HG02852 (cell line): ENCODE measurements around the gene ARHGEF6.

Source experiments
- ATAC-seq: cut with Tn5 transposase; IDR thresholded peaks from one replicate; pipeline ENCODE4 v1.9.1; 2021; ENCODE audit warnings: mild to moderate bottlenecking, moderate library complexity; ENCODE audit not compliant: unreplicated experiment

The ARHGEF6 gene

GRCh38 chrX:136747003-136747986, 33.4 kb downstream of the ARHGEF6 start:
- peak; percentile 57 for ATAC-seq

GRCh38 chrX:136745215-136746173, 35.2 kb downstream of the ARHGEF6 start:
- no peak for ATAC-seq

- no peak for ATAC-seq
Observed at GRCh38 chrX:136742721-136743379, 37.9 kb downstream of the ARHGEF6 start.

GRCh38 chrX:136738049-136738729, 42.5 kb downstream of the ARHGEF6 start:
- ATAC-seq: no peak

- ATAC-seq: no peak
Observed at GRCh38 chrX:136736690-136737089, 44.0 kb downstream of the ARHGEF6 start.

- no peak for ATAC-seq
Observed at GRCh38 chrX:136735601-136736000, 45.1 kb downstream of the ARHGEF6 start.

GRCh38 chrX:136733613-136734012, 47.1 kb downstream of the ARHGEF6 start:
- ATAC-seq: no peak

- no peak for ATAC-seq
Observed at GRCh38 chrX:136731798-136732197, 48.9 kb downstream of the ARHGEF6 start.

GRCh38 chrX:136731207-136731782, 49.4 kb downstream of the ARHGEF6 start:
- ATAC-seq: no peak

- ATAC-seq: no peak
Observed at GRCh38 chrX:136728393-136728792, 52.3 kb downstream of the ARHGEF6 start.

- ATAC-seq: no peak
Observed at GRCh38 chrX:136725441-136726104, 55.2 kb downstream of the ARHGEF6 start.

- ATAC-seq: no peak
Observed at GRCh38 chrX:136718091-136718490, 62.6 kb downstream of the ARHGEF6 start.

GRCh38 chrX:136714626-136715599, 65.8 kb downstream of the ARHGEF6 start:
- peak; percentile 85 for ATAC-seq

GRCh38 chrX:136712650-136713310, 68.0 kb downstream of the ARHGEF6 start:
- no peak for ATAC-seq

- ATAC-seq: no peak
Observed at GRCh38 chrX:136711147-136711546, 69.6 kb downstream of the ARHGEF6 start.

GRCh38 chrX:136710325-136710951, 70.3 kb downstream of the ARHGEF6 start:
- peak; percentile 33 for ATAC-seq

- ATAC-seq: peak; percentile 53
Observed at GRCh38 chrX:136708348-136708747, 72.4 kb downstream of the ARHGEF6 start.
